ENCODE data around the gene STAB2. TPM values are rescaled to one million over a fixed set of nuclear protein-coding genes. Genes with fewer than 3 reads are reported as not detected.

STAB2 gene
- polyA plus RNA-seq, 1 donor from 2014 or later: not detected

- Histone ChIP-seq H3K4me2 (ENCODE audit: low read length) (no peak overlapping the region), H3K27ac (ENCODE audit: low read length) (no peak overlapping the region), H3K9me3 (ENCODE audit: low read length) (no peaks in the 10 kb centered on the region), H3F3A (ENCODE audit: insufficient read depth, low read length, poor library complexity, severe bottlenecking) (no peaks in the 10 kb centered on the region), H3K27me3 (ENCODE audit: insufficient read depth, low read depth, low read length) (no peaks in the 10 kb centered on the region), H3K9me2 (ENCODE audit: insufficient read depth, low read length) (no peaks in the 10 kb centered on the region), H4K20me1 (ENCODE audit: insufficient read depth) (no peaks in the 10 kb centered on the region), H3K36me3 (ENCODE audit: insufficient read depth, low read length) (no peaks in the 10 kb centered on the region), H3K79me2 (replicated peaks; ENCODE audit: insufficient read depth, low read length) (no peaks in the 10 kb centered on the region), H2AFZ (ENCODE audit: low read depth, low read length) (no peak overlapping the region), H3K9ac (ENCODE audit: low read length) (no peak overlapping the region), H3K4me3 (ENCODE audit: low read length) (no peak overlapping the region)
- TF ChIP-seq EP300 (conservative IDR thresholded peaks at IDR 0.05; ENCODE audit: poor library complexity, severe bottlenecking) (no peak), EZH2 (IDR thresholded peaks at IDR 0.05; ENCODE audit: borderline replicate concordance, insufficient read depth, low read length, poor library complexity, severe bottlenecking) (no peak), REST (IDR thresholded peaks at IDR 0.05; ENCODE audit: borderline replicate concordance) (no peak), MXI1 (conservative IDR thresholded peaks at IDR 0.05; ENCODE audit: poor library complexity, severe bottlenecking) (no peak), TAF1 (IDR thresholded peaks at IDR 0.05; ENCODE audit: low read depth) (no peak), RAD21 (conservative IDR thresholded peaks at IDR 0.05) (no peak), POLR2AphosphoS5 (IDR thresholded peaks at IDR 0.05) (no peak), SMC3 (conservative IDR thresholded peaks at IDR 0.05; ENCODE audit: poor library complexity) (no peak)
- TF ChIP-seq, protein P1, sequence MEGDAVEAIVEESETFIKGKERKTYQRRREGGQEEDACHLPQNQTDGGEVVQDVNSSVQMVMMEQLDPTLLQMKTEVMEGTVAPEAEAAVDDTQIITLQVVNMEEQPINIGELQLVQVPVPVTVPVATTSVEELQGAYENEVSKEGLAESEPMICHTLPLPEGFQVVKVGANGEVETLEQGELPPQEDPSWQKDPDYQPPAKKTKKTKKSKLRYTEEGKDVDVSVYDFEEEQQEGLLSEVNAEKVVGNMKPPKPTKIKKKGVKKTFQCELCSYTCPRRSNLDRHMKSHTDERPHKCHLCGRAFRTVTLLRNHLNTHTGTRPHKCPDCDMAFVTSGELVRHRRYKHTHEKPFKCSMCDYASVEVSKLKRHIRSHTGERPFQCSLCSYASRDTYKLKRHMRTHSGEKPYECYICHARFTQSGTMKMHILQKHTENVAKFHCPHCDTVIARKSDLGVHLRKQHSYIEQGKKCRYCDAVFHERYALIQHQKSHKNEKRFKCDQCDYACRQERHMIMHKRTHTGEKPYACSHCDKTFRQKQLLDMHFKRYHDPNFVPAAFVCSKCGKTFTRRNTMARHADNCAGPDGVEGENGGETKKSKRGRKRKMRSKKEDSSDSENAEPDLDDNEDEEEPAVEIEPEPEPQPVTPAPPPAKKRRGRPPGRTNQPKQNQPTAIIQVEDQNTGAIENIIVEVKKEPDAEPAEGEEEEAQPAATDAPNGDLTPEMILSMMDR (IDR thresholded peaks at IDR 0.05; ENCODE audit: poor library complexity, severe bottlenecking): no peak
These were observed 181.5 kb downstream of the STAB2 start for GRCh38 chr12:103768467-103769123.

DNA sequence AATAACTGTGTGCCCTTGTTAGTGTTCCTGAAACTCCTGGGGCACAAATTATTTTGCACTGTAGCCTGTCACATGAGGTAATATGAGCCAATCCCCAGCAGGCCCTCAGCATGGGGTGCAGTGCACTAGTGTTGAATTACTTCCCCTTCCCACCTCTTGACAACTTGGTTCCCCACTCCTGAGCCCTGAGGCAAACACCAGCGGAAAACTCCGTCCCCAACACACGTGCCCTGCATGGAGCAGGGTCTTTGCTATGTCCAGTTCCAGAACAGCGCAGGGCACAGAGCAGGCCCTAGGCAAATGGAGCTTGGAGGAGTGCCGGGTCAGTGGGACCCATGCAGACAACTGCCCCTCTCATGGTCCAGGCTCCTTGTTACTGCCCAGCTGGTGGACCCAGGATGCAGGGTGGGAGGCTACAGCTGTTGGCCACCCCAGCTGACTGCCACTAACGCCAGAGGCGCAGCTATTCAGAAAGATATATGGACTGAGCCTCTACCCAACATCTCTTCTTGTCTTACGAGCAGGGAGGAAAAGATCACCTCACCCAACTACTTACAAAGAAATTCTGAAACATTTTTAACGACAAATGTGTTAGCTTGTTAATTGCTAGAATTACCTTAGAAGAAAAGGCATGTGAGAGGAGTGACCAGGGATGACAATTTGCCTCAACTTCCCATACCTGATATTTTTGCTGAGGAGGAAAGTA, 182.3 kb downstream of the STAB2 start:
- H2AFZ ChIP-seq (ENCODE audit: low read depth, low read length): no peak overlapping the region
- no peaks in the 10 kb centered on the region for H3F3A ChIP-seq (ENCODE audit: insufficient read depth, low read length, poor library complexity, severe bottlenecking)

More for the DNA sequence above, 182.3 kb downstream of the STAB2 start:
- no peak overlapping the region for H3K4me3 ChIP-seq (ENCODE audit: low read length)
- H3K4me2 ChIP-seq (ENCODE audit: low read length): no peak overlapping the region
- H3K79me2 ChIP-seq (replicated peaks; ENCODE audit: insufficient read depth, low read length): no peaks in the 10 kb centered on the region
- no peaks in the 10 kb centered on the region for H3K9me3 ChIP-seq (ENCODE audit: low read length)
- H3K27me3 ChIP-seq (ENCODE audit: insufficient read depth, low read depth, low read length): no peaks in the 10 kb centered on the region
- no peak overlapping the region for H3K9ac ChIP-seq (ENCODE audit: low read length)
- H3K27ac ChIP-seq (ENCODE audit: low read length): no peak overlapping the region
- TF ChIP-seq SMC3 (conservative IDR thresholded peaks at IDR 0.05; ENCODE audit: poor library complexity) (no peak), REST (IDR thresholded peaks at IDR 0.05; ENCODE audit: borderline replicate concordance) (no peak), TAF1 (IDR thresholded peaks at IDR 0.05; ENCODE audit: low read depth) (no peak), MXI1 (conservative IDR thresholded peaks at IDR 0.05; ENCODE audit: poor library complexity, severe bottlenecking) (no peak), RAD21 (conservative IDR thresholded peaks at IDR 0.05) (no peak), EP300 (conservative IDR thresholded peaks at IDR 0.05; ENCODE audit: poor library complexity, severe bottlenecking) (no peak), EZH2 (IDR thresholded peaks at IDR 0.05; ENCODE audit: borderline replicate concordance, insufficient read depth, low read length, poor library complexity, severe bottlenecking) (no peak), POLR2AphosphoS5 (IDR thresholded peaks at IDR 0.05) (no peak)
- TF ChIP-seq, protein P1 (IDR thresholded peaks at IDR 0.05; ENCODE audit: poor library complexity, severe bottlenecking): no peak
- no peaks in the 10 kb centered on the region for H3K9me2 ChIP-seq (ENCODE audit: insufficient read depth, low read length)
- H3K36me3 ChIP-seq (ENCODE audit: insufficient read depth, low read length): no peaks in the 10 kb centered on the region
- no peaks in the 10 kb centered on the region for H4K20me1 ChIP-seq (ENCODE audit: insufficient read depth)

All from neural cell (in vitro differentiated cells).